Colonic mucosa (tissue), 4 donors: Measurements from ENCODE around the gene PLD1. TPM values are rescaled to one million over a fixed set of nuclear protein-coding genes. Genes with fewer than 3 reads are reported as not detected.

Experiments used
- DNase-seq: peaks from one replicate; pipeline ENCODE4 v3.0.0-alpha.2; 2020
- H3K27ac ChIP-seq: fragments of 200-600 bp; one replicate; pipeline ENCODE4 v1.8.0; 2021
- H3K27me3 ChIP-seq: fragments of 200-600 bp; one replicate; pipeline ENCODE4 v1.8.0; 2021
- H3K36me3 ChIP-seq: fragments of 200-600 bp; one replicate; pipeline ENCODE4 v1.8.0; 2021
- H3K4me1 ChIP-seq: fragments of 200-600 bp; one replicate; pipeline ENCODE4 v1.8.0; 2021; ENCODE audit warnings: mild to moderate bottlenecking
- H3K4me3 ChIP-seq: fragments of 200-600 bp; one replicate; pipeline ENCODE4 v1.8.0; 2021
- H3K9ac ChIP-seq, 2 donors: one replicate each; pipeline ENCODE4 v1.7.0; 2013; ENCODE audit warnings: control low read depth in 2 of 2, low read depth in 2 of 2, low read length in 2 of 2
- H3K9me3 ChIP-seq: fragments of 200-600 bp; one replicate; pipeline ENCODE4 v1.8.0; 2021
- intact Hi-C: fragments of 100-400 bp; cut with DNase I; formaldehyde crosslinking; loops from one replicate; pipeline ENCODE4 v1.14.1; 2022
- total RNA-seq, 2 donors: library from RNA; stranded (reverse); fragmentation: NEBNext Ultra II Directional in 1 of 2; extraction: Animal tissue kit (Norgen Biotek cat#: 25700) in 1 of 2; gene quantifications; one replicate each; pipeline ENCODE4 v1.2.1, GENCODE V29; 2021
- TF ChIP-seq, protein P1 (sequence below): fragments of 200-600 bp; IDR thresholded peaks from one replicate; pipeline ENCODE4 v1.8.0; 2022; ENCODE audit warnings: antibody characterized with exemption, mild to moderate bottlenecking
- donor health status: healthy.
- donor health status: DM: no; HTN: no; CAD: no.
- donor health status: DM: no; HTN: no; CAD: no.

Gene PLD1
- total RNA-seq, 2 donors from 2014 or later: 49.6 to 81.3 TPM

DNA sequence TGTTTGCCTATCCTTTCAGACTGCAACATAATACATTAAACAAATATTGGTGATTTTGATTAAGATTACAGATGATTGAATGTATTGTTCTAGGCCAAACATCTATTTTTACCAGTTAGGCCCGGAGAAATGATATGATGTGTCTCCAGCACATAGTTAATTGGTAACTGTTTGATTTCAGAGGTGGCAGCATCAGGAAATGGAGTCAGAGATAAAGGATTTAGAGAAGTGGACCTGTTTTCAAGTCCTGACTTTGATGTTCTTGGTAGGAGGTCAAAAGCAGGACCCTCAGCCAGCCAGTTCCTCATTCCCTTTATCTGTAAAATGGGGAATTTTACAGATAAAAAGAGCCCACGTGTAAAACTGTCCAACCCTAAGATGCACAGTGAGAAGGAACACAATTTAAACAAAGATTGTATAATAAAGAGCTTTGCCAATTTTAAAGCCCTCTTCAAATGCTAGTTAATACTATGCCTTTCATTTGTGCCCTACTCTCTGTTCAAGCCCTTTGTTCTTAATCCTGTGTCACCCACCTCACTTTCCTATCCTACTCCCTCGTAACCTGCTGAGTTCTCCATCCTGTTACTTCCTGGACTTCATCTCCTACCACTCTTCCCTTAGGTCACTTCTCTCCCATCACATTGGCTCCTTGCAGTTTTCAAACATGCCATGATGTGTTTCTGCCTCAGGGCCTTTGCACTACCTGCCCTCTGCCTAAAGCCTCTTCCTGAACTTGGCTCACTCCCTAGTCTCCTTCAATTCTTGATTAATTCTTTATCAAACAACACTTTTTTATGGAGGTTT is 35.4 kb upstream of the PLD1 start:
- H3K9ac ChIP-seq: no peak overlapping the region
- H3K27me3 ChIP-seq: no peaks in the 10 kb centered on the region
- DNase-seq: no peak
- no peaks in the 10 kb centered on the region for H3K9me3 ChIP-seq
- H3K27ac ChIP-seq: no peak overlapping the region
- H3K4me1 ChIP-seq: no peaks in the 10 kb centered on the region
- intact Hi-C loops: no loop called here
- TF ChIP-seq, protein P1, sequence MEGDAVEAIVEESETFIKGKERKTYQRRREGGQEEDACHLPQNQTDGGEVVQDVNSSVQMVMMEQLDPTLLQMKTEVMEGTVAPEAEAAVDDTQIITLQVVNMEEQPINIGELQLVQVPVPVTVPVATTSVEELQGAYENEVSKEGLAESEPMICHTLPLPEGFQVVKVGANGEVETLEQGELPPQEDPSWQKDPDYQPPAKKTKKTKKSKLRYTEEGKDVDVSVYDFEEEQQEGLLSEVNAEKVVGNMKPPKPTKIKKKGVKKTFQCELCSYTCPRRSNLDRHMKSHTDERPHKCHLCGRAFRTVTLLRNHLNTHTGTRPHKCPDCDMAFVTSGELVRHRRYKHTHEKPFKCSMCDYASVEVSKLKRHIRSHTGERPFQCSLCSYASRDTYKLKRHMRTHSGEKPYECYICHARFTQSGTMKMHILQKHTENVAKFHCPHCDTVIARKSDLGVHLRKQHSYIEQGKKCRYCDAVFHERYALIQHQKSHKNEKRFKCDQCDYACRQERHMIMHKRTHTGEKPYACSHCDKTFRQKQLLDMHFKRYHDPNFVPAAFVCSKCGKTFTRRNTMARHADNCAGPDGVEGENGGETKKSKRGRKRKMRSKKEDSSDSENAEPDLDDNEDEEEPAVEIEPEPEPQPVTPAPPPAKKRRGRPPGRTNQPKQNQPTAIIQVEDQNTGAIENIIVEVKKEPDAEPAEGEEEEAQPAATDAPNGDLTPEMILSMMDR: no peak
- H3K4me3 ChIP-seq: no peak overlapping the region
- no peaks in the 10 kb centered on the region for H3K36me3 ChIP-seq

DNA sequence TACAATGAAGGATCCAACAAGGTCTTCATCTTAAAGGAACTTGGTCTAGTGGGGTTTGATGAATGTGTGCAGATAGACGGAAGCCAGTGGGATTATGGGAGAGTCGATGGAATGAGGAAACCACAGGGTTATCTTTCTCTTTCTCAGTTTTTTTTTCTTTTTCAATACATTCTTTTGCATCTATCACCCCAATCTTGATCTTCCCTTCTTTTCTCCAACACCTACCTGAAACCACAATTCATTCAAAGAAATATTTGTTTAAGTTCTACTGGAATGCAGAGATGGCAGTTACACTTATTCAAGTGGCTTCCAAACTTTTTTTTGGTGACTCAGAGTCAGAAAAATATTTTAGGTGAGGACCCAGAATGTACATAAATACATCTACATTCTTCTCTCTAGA is 34.6 kb upstream of the PLD1 start:
- intact Hi-C loops: no loop called here
- Histone ChIP-seq H3K4me3 (no peak overlapping the region), H3K27me3 (no peaks in the 10 kb centered on the region), H3K36me3 (no peaks in the 10 kb centered on the region), H3K27ac (no peak overlapping the region), H3K9me3 (no peaks in the 10 kb centered on the region), H3K4me1 (no peaks in the 10 kb centered on the region), H3K9ac (no peak overlapping the region)
- TF ChIP-seq, protein P1: no peak
- no peak for DNase-seq

- Histone ChIP-seq H3K36me3 (no peaks in the 10 kb centered on the region), H3K4me1 (peaks cover 6% of the 10 kb centered on the region), H3K9ac (no peak within 1 kb of the TSS), H3K9me3 (no peaks in the 10 kb centered on the region), H3K27me3 (no peaks in the 10 kb centered on the region), H3K4me3 (no peak within 1 kb of the TSS), H3K27ac (no peak within 1 kb of the TSS)
- TF ChIP-seq, protein P1: no peak
- intact Hi-C loops: no loop called here
- no peak for DNase-seq
These were observed 32.7 kb upstream of the PLD1 start, which contains the start of gene TMEM212 for GRCh38 chr3:171842864-171843518. Gene TMEM212 (plus strand): TSS chr3:171843349. CDS start chr3:171843384, 35 bp downstream.

DNA sequence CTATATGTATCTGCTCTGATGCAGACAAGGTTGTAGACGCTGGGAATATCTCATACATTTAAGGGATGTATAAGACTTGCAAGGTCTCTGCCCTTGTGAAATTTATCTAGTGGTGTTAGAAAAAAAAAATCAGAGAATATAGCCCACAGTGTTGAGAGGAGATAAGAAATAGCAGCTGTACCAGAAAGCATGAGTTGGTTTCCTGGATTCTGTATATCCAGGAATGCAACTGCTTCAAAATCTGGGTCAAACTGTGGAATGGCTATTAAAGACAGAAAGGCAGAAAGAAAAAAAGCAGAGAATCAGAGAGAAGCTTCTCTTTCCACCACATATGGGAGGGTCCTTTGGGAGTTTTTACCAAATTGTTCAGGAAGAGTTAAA is 31.3 kb upstream of the PLD1 start:
- H3K36me3 ChIP-seq: no peaks in the 10 kb centered on the region
- no peak overlapping the region for H3K4me3 ChIP-seq
- no peak for DNase-seq
- no peaks in the 10 kb centered on the region for H3K27me3 ChIP-seq
- H3K4me1 ChIP-seq: peaks cover 6% of the 10 kb centered on the region
- no peak overlapping the region for H3K27ac ChIP-seq
- intact Hi-C loops: no loop called here
- H3K9ac ChIP-seq: no peak overlapping the region
- no peaks in the 10 kb centered on the region for H3K9me3 ChIP-seq
- TF ChIP-seq, protein P1: no peak

GRCh38 chr3:171840811-171841619 is 30.7 kb upstream of the PLD1 start:
- no peak overlapping the region for H3K27ac ChIP-seq
- H3K36me3 ChIP-seq: no peaks in the 10 kb centered on the region
- no peak overlapping the region for H3K9ac ChIP-seq
- DNase-seq: no peak
- H3K27me3 ChIP-seq: no peaks in the 10 kb centered on the region
- H3K4me1 ChIP-seq: peaks cover 6% of the 10 kb centered on the region
- H3K4me3 ChIP-seq: no peak overlapping the region
- TF ChIP-seq, protein P1: no peak
- intact Hi-C loops: no loop called here
- H3K9me3 ChIP-seq: no peaks in the 10 kb centered on the region
